SK-N-MC (cell line): Measurements from ENCODE around the gene POLH.

Source experiments
- DNase-seq: peaks from one replicate; pipeline ENCODE4 v3.0.0-alpha.2; 2011; ENCODE audit warnings: low read depth, low spot score
- H3K27ac ChIP-seq: fragments of 200-600 bp; sonication (generic); 2 replicates; pipeline ENCODE4 v1.5.1; 2016; ENCODE audit warnings: mixed run types
- H3K36me3 ChIP-seq: fragments of 200-600 bp; sonication (generic); 2 replicates; pipeline ENCODE4 v1.6.1; 2017; ENCODE audit warnings: antibody characterized with exemption, low read length, mixed read lengths; ENCODE audit not compliant: insufficient read depth
- H3K4me3 ChIP-seq: fragments of 200-600 bp; sonication (generic); 2 replicates; pipeline ENCODE4 v1.5.1; 2016
- H3K9ac ChIP-seq: fragments of 200-600 bp; sonication (generic); 2 replicates; pipeline ENCODE4 v1.8.0; 2017; ENCODE audit warnings: mixed run types, mixed read lengths; ENCODE audit not compliant: insufficient read length
- H3K9me3 ChIP-seq: fragments of 200-600 bp; sonication (generic); 2 replicates; pipeline ENCODE4 v1.6.1; 2017; ENCODE audit warnings: low read depth, mild to moderate bottlenecking, antibody characterized with exemption, low read length, moderate library complexity, mixed read lengths
- EZH2 ChIP-seq: fragments of 200-600 bp; sonication (generic); IDR thresholded peaks from one replicate; pipeline ENCODE4 v1.6.1; 2017; ENCODE audit warnings: antibody characterized with exemption
- FOXP2 ChIP-seq: optimal IDR thresholded peaks from 2 replicates; pipeline ENCODE3; 2011; ENCODE audit warnings: mild to moderate bottlenecking, moderate library complexity; ENCODE audit not compliant: insufficient read depth; ENCODE audit errors: extremely low read length, control extremely low read depth
- POLR2AphosphoS5 ChIP-seq: IDR thresholded peaks from 2 replicates; pipeline ENCODE4 v1.6.1; 2012; ENCODE audit warnings: mild to moderate bottlenecking, low read depth, low read length, borderline replicate concordance

POLH gene

GRCh38 chr6:43593938-43594337 lies 18.0 kb downstream of the POLH start:
- no peak for TF ChIP-seq POLR2AphosphoS5
- no peak for TF ChIP-seq FOXP2
- TF ChIP-seq EZH2: no peak
- Histone ChIP-seq H3K9me3 (no peaks in the 10 kb centered on the region), H3K9ac (no peak overlapping the region), H3K4me3 (no peak overlapping the region), H3K36me3 (peaks cover 33% of the 10 kb centered on the region), H3K27ac (no peak overlapping the region)
- DNase-seq: no peak

- Histone ChIP-seq H3K36me3 (peaks cover 56% of the 10 kb centered on the region), H3K27ac (no peak overlapping the region), H3K9me3 (no peaks in the 10 kb centered on the region), H3K9ac (no peak overlapping the region), H3K4me3 (no peak overlapping the region)
- TF ChIP-seq FOXP2: no peak
- TF ChIP-seq EZH2: no peak
- TF ChIP-seq POLR2AphosphoS5: no peak
- no peak for DNase-seq
Measured at GRCh38 chr6:43600595-43600994, 24.6 kb downstream of the POLH start.

- Histone ChIP-seq H3K27ac (no peak overlapping the region), H3K9ac (no peak overlapping the region), H3K4me3 (no peak overlapping the region), H3K36me3 (peaks cover 43% of the 10 kb centered on the region), H3K9me3 (no peaks in the 10 kb centered on the region)
- no peak for TF ChIP-seq POLR2AphosphoS5
- no peak for TF ChIP-seq EZH2
- TF ChIP-seq FOXP2: no peak
- DNase-seq: no peak
Measured at GRCh38 chr6:43604174-43604573, 28.2 kb downstream of the POLH start.

- TF ChIP-seq POLR2AphosphoS5: no peak
- TF ChIP-seq EZH2: no peak
- no peak for TF ChIP-seq FOXP2
- H3K4me3 ChIP-seq: no peak overlapping the region
Measured at GRCh38 chr6:43606019-43606418, 30.0 kb downstream of the POLH start.

GRCh38 chr6:43608310-43608763 lies 32.4 kb downstream of the POLH start:
- Histone ChIP-seq H3K36me3 (peaks cover 34% of the 10 kb centered on the region), H3K9me3 (no peaks in the 10 kb centered on the region), H3K9ac (no peak overlapping the region), H3K27ac (no peak overlapping the region), H3K4me3 (no peak overlapping the region)
- TF ChIP-seq FOXP2: no peak
- no peak for TF ChIP-seq EZH2
- no peak for TF ChIP-seq POLR2AphosphoS5
- DNase-seq: peak; percentile 81

More at GRCh38 chr6:43606019-43606418, 30.0 kb downstream of the POLH start:
- Histone ChIP-seq H3K27ac (no peak overlapping the region), H3K9ac (no peak overlapping the region), H3K9me3 (no peaks in the 10 kb centered on the region), H3K36me3 (peaks cover 40% of the 10 kb centered on the region)
- DNase-seq: no peak

GRCh38 chr6:43608807-43609206 lies 32.8 kb downstream of the POLH start:
- no peak overlapping the region for H3K27ac ChIP-seq
- H3K4me3 ChIP-seq: no peak overlapping the region
- no peak overlapping the region for H3K9ac ChIP-seq
- no peaks in the 10 kb centered on the region for H3K9me3 ChIP-seq
- DNase-seq: no peak
- H3K36me3 ChIP-seq: peaks cover 34% of the 10 kb centered on the region
- TF ChIP-seq FOXP2: no peak
- TF ChIP-seq POLR2AphosphoS5: no peak
- TF ChIP-seq EZH2: no peak

- Histone ChIP-seq H3K9me3 (no peaks in the 10 kb centered on the region), H3K4me3 (no peak overlapping the region), H3K9ac (no peak overlapping the region), H3K27ac (no peak overlapping the region), H3K36me3 (peaks cover 33% of the 10 kb centered on the region)
- no peak for DNase-seq
- no peak for TF ChIP-seq EZH2
Measured at GRCh38 chr6:43609402-43609801, 33.4 kb downstream of the POLH start.

- DNase-seq: no peak
- peaks cover 33% of the 10 kb centered on the region for H3K36me3 ChIP-seq
- no peak overlapping the region for H3K9ac ChIP-seq
- TF ChIP-seq EZH2 (no peak), FOXP2 (no peak), POLR2AphosphoS5 (no peak)
- H3K9me3 ChIP-seq: no peaks in the 10 kb centered on the region
- no peak overlapping the region for H3K27ac ChIP-seq
- no peak overlapping the region for H3K4me3 ChIP-seq
Measured at GRCh38 chr6:43610431-43610830, 34.4 kb downstream of the POLH start.

- Histone ChIP-seq H3K9ac (no peak overlapping the region), H3K36me3 (peaks cover 30% of the 10 kb centered on the region), H3K4me3 (no peak overlapping the region), H3K27ac (peak overlapping the region; percentile 53; the same call in 1 of the 2 replicates), H3K9me3 (no peaks in the 10 kb centered on the region)
- DNase-seq: no peak
- TF ChIP-seq POLR2AphosphoS5 (no peak), EZH2 (no peak), FOXP2 (no peak)
Measured at GRCh38 chr6:43613721-43614395, 37.9 kb downstream of the POLH start.

GRCh38 chr6:43614396-43614730 lies 38.4 kb downstream of the POLH start:
- Histone ChIP-seq H3K9ac (no peak overlapping the region), H3K4me3 (no peak overlapping the region), H3K9me3 (no peaks in the 10 kb centered on the region), H3K36me3 (peaks cover 30% of the 10 kb centered on the region), H3K27ac (peak overlapping the region; percentile 62; the same call in 1 of the 2 replicates)
- DNase-seq: no peak
- TF ChIP-seq EZH2 (no peak), POLR2AphosphoS5 (no peak), FOXP2 (no peak)
